ENCODE results near the gene SPATA12. TPM values are rescaled to one million over a fixed set of nuclear protein-coding genes. Genes with fewer than 3 reads are reported as not detected.
A peak's percentile ranks its signal among the peaks of the same experiment; 100 is the strongest.

SPATA12 gene
- total RNA-seq, 1 donor from 2014 or later = not detected

DNA sequence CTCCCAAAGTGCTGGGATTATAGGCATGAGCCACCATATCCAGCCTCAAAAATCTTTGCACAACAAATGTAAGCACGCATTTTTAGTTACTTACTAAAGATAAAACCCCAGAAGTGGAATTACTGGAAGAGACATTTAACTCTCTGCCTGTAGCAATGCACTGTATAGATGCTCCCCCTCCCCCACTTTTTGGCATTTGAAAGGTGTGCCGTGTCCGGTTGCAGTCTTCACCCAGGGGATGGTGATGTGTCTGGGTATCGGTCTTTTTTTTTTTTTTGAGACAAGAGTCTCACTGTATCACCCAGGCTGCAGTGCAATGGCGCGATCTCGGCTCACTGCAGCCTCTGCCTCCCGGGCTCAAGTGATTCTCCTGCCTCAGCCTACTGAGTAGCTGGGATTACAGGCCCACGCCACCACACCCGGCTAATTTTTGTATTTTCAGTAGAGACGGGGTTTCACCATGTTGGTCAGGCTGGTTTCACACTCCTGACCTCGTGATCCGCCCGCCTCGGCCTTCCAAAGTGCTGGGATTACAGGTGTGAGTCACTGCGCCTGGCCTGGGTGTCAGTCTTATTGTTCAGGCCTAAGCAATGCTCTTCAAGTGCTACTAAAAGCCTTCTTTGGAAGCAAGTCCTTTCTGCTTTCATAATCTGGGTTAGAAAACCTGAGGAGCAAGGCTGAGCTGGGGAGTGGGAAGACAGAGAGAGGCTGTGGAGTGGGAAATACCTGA, 23.0 kb downstream of the SPATA12 start:
- ATAC-seq = peak; percentile 68

DNA sequence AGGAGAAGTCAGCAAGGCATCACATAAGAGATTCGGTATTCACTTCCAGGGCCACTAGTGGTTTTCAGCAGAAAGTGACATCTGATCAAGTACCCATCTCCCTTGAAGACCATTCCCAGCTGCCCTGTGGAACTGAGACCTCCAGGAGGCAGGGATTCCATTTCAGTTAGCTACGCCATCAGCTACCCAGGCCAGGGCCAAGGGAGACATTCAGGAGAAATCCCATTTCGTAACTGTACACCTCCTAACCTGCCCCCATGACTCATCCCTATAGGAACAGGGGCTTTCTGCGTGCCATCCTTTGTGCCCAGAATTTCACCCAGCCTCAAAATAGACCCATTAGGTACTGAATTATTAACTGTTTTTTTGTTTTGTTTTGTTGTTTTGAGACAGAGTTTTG, 24.7 kb downstream of the SPATA12 start:
- ATAC-seq = peak; percentile 20

DNA sequence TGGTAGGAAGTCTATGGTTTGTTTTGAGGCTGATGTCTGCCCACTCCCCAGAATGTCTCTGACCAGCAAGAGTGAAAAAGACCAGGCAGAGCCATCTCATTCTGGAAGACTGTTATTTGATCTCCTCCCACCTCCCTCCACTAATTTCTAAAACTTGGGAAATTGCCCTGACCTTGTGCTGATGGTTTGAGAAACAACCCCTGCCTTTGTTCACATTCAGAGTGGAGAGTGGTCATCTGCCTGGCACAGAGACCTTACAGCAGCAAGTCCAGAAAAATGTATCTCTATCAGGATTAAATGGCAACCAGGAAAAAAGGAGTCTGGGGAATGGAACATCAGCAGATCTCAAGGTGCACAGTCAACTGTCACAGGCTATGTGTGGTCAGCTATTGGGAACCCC, 25.7 kb downstream of the SPATA12 start:
- ATAC-seq = no peak

DNA sequence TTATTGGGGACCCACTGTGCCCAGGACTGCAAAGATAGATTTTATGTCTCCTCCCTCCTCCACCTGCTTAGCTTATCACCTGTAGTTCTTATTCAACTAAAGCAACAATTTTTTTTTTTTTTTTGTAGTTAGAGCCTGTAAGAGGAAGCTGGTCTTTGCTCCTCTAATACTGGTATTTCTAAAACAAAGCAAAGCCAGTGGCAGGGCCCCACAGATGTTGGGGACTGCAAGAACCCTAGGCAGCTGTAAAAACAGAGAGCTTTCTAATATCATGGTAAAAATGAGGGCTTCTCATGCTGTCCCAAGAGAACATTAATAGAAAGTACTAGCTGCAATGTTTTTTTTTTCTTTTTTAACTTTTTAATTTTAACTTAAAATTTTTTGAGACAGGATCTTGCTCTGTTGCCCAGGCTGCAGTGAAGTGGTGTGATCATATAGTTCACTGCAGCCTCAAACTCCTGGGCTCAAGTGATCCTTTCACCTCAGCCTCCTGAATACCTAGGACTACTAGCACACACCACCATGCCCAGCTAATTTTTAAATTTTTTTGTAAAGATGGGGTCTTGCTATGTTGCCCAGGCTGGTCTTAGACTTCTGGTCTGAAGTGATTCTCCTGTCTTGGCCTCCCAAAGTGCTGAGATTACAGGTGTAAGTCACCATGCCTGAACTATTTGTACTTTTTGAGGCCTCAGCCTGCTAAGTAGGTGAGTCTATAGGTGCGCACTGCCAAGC, 27.1 kb downstream of the SPATA12 start:
- no peak for ATAC-seq

DNA sequence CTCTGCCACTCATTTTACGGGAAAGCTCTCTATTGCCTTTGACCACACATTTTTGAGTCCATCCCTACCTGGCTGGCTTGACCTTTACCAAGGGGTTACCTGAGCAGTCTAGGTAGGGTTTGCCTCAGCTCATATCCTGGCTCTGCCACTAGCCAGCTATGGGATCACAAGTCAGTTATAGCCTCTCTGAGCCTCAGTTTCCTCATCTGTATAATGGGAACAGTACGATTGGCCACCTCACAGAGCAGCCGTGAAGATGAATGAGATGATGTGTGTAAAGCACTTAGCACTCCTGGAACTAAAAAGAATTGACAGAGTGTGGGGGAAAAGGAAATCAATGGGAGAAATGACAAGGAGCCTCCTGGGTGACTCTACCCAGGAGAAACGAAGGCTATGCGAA, 28.0 kb downstream of the SPATA12 start:
- no peak for ATAC-seq

DNA sequence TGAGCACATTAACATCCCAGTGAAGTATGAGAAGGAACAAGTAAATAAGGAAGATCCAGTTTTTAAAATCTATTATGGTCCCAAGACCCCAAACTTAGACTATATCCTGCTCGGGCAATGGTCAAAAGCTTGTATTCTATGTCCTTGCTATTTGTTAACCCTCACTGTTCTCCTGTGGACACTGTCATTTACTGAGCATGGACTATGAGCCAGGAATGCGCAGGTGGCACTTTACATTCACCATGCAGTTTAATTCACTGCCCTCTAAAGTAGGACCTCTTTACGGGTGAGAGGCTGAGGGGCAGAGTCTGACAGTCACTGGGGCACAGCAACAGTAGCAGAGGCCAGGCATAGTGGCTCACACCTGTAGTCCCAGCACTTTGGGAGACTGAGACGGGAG, 28.6 kb downstream of the SPATA12 start:
- no peak for ATAC-seq

DNA sequence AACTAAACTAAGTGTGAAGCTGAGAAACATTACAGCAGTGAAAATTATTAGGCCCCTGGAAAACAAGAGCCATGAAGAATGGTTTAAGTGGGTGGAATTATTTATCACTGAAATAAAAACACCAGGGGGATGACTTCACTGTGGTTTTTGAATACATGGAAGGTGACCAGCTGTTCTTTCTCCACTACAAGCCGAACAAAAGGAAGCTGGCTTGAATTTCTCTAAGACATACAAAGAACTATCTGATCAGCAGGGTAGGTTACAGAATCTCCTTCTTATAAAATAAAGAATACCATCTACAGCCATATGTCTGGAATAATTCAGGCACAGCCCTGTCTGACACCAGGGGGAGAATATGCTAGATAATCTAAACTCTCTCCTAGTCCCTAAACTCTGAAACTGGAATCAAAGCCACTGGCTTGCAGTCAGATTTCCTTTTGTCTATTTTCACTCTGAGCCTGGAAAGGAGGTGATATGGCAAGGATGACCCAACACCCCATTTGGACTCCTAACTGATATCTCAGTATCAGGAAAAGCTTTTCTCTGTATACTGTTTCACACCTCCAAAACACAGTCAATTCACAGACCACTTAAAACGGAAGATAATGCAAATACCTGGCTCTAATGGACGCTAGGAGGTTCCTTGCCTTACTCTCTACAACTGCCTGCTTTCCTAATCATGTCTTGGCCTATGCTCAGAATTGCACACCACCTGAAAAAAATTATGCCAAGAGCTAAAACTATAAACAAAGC, 31.2 kb downstream of the SPATA12 start:
- ATAC-seq = no peak

DNA sequence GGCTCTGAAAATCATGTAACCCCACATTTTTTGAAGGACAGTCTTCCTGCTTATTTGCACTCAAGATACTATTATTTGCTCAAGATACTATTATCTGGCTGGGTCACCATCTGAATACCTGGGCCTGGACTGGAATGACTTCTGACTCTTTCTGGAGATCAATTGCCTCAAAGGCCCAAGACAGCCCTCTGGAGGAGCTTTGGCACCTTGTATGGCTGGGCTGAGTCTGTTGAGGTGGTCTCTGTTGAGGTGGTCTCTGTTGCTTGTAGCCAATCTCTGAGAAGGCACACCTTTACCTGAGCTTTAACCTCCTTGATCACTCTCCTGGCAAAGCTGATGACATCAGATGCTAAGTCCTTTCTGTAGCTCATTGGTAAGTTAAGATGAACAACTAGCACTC, 33.0 kb downstream of the SPATA12 start:
- no peak for ATAC-seq

DNA sequence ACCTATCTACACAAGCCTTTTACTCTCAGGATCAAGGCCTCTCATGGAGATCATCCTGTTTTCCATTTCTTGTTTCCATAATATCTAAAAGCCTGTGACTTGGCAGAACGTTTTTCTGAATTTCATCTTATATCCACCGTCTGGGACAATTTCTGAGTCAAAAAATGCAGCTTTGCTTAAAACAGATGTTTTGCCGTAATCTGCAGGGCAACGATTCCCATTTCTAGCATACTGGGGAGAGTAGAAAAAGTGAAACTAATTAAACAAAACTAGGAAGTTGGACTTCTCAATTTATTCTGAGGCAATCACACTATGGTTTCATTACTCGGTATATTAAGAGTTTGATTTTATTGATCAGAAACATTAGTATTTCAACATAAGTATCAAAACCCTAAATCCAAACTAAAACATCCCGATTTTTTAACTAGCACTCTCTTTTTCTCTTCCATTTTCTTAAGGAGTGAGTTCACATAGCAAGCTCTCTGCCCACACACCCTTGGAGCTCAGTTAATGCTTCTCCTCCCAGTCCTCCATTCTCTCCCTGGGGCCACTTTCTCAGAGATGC, 33.6 kb downstream of the SPATA12 start:
- ATAC-seq = no peak

DNA sequence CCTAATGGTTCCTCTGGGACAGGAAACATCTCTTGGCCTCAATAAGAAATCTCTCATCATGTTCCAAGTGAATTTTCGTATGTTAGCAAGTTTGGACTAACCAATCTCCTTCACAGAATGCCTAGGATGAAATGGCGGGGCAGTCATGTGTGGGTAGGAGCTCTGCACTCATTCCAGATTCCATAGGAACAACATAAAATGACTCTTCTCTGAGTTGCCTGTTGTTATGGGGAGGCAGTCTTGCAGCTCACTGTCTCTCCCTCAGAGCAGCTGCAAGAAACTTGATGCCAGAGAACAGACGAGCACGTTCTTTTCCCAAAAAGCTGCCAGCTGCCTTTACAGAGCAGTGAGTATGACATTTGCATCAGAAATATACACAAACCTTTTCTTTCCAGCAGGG, 34.1 kb downstream of the SPATA12 start:
- ATAC-seq = no peak

DNA sequence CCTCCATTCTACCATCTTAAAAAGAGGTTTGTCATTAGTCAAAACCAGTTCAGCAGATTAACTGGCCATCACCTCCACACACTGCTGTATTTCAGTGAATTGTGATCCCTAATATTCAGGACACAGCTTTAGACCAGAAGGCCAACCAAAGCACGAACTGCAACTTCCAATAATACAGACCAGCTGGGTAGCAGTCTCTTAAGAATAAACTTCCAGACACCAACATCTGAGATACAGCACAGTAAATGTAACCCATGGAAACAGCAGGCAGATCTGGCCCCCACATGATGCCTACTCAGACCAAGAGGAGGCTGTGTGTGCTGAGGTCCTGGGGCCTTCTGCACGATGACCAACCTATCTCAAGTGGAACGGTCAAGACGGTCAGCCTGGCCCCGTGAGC, 34.9 kb downstream of the SPATA12 start:
- no peak for ATAC-seq

DNA sequence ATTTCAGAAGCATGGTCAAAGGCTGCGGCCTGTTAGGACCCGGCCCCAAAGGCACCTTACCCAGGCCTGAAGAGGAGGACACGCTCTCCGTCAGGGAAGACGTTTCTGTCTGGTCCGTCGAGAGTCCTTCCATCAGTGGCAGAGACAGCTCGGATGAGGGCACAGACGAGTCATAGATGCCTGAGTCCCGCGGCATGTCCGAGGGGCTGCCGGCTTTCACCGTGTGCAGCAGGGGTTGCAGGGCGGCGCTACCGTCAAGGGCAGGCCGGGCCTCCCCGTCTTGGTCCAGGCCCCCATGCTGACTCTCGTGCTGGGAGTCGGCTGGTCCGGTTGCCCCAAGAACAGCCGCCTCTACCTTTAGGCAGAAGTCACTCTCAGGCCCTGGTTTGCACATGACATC, 37.1 kb downstream of the SPATA12 start:
- ATAC-seq = no peak

DNA sequence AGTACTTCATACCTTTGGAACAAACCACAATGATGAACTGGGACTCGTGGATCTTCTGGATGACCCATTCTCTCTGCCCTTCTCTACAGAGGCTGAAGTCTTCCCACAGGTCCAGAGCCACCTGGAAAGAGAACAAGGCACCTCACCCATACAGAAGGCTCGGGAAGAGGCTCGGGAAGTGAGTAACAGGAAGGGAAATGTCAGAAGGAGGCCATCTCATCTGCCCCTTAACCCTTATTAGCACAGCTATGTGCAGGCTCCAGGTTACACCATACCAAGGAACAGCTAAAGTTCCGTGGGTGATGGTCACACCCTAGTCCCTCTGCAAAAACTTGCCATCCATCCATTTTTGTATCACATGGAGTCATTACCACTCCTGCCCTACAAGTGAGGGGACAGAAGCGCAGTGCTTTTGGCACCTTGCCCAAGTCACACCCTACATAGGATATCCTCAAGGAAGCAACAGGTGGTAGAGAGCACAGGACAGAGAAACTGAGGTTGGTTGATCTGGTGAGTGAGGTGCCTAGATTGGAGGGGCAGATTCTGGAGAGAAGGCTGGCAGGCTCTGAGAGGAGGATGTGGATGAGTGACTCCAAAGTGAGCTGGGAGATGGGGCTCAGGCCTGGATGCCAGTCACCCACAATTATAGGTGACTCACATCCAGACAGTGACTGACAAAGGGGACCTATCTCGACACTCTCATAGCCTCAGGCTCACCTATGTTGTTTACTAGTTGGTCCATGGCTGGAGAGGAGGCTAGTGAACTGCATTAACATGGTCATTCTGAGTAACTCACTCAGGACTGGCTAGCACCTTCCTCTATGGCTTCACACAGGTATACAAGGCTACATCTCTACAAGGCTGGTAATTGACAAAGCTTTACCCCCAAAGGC, 38.2 kb downstream of the SPATA12 start:
- ATAC-seq = peak; percentile 30

DNA sequence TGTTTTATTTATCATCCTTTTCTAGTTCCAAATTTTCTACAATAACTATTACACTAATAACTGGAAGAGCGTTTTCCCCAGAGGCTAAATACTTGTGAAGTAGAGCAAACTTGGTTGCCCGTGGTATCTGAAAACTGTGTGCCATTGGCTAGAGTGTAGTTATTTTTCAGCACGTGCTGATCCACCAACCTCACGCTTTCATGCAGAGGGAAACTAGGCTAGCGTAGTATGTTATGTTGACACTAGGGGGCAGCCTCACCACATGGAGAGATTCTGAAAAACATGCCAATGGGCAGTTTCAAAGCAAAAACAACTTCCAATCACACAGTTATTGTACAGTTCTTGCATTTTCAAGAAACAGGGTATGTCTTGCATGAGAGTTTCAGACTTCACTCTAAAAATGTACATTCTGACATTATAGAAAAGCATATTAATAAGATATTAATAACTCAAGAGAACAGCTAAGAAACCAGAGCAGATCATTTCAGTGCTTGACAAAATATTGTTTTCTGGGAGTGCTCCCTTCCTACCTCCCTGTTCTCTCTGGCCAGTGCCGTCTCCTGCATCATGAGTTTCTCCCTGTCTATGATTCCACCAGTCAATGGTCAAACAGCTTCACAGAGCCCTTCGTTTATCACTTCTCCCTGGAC, 39.7 kb downstream of the SPATA12 start:
- ATAC-seq = peak; percentile 80

DNA sequence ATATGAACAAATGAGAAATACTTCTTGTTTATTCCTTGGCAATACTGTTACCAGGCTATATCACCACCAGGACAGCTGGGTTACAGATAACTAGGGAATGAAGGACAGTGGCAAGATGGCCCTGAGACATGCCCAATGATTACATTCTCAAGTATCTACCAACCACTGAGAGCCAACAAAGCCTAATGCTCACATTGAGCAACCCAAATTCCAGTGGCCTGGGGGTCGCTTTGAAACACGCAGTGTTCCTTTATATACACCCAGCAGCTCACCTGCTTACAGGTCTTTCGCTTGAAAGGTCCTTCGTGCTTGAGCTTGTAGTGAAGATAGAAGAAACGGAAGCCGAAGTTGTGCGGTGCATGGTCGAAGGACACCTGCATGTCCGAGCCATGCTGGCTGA, 45.1 kb downstream of the SPATA12 start:
- no peak for ATAC-seq

DNA sequence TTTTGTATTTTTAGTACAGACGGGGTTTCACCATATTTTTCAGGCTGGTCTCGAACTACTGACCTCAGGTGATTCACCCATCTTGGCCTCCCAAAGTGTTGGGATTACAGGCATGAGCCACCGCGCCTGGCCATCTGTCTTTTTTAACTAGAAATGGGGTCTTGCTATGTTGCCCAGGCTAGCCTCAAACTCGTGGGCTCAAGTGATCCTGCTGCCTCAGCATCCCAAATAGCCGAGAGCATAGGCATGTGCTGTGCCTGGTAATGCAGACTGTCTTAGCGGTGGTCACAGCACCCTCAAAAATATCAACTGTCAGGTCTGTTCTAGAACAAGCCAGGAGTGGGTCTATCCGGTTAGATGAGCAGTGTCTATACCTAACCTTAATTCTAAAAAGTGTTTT, 48.2 kb downstream of the SPATA12 start:
- no peak for ATAC-seq

DNA sequence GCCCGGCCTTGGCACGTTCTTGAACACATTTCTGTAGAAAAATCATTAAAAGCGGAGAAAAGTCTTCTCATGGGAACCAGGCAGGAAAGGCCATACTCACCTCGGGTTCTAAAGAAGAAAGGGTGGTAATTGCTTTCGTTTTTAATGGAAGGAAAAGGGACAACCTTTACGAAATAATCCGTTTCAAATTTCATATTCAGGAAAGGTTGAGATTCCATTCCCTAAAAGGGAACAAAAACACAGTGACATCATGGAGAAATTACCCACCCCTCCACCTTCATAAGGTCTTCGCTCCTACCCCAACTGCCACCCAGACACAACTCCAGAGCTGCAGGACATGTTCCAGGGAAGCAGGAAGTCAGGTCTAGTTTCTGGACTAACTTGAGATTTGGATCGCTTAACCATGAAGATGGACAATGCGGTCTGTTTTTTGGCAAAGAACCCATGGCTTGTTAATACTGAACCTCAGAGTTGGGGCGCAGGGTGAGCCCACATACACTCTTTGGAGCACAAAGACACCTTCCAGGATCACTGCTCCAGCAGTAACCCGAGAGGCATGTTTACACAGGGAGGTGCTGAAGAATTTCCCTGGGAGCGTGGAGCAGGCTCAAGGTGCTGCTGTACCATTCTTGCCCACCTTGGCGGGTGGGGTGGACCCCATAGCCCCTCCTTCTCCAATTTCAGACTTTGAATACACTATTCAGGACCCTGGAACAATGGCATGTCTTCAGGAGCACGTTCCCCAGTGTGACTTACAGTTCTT, 49.2 kb downstream of the SPATA12 start:
- peak; percentile 29 for ATAC-seq

DNA sequence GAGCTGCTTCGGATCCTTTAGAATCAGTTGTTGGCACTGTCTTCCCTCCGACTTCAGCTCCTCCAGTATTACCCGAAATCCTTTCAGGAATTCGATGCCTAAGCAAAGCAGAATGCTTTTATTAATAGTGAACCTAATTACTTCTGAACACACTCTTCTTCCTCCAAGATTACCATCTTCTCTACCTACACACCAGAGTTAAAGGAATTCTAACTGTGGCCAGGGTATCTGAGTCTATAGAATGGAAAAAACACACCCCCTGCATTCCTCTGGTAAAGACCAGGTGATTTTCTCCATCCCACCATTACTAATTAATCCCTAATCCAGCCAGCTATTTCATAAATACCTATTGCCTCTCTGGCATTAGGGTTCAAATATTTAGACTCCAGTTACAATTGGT, 49.8 kb downstream of the SPATA12 start:
- ATAC-seq = no peak

DNA sequence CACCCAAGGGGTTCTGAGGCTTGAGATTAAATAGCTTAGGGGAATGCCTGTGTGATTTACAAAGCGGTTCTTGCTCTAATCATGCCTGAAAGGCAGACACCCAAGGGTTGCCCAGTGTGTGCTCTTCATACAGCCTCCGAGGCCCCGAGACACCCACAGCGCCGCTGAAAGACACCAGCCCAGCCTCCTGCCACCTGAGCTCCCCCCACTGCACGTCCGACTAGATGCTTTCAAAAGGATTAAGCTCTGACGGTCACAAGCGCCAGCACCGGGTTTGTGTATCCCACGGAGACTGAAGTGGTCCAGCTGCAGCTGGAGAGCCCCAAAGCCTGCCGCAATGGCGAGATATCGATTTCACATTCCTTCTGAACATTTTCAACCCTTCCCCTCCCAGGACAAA, 50.3 kb downstream of the SPATA12 start:
- no peak for ATAC-seq

DNA sequence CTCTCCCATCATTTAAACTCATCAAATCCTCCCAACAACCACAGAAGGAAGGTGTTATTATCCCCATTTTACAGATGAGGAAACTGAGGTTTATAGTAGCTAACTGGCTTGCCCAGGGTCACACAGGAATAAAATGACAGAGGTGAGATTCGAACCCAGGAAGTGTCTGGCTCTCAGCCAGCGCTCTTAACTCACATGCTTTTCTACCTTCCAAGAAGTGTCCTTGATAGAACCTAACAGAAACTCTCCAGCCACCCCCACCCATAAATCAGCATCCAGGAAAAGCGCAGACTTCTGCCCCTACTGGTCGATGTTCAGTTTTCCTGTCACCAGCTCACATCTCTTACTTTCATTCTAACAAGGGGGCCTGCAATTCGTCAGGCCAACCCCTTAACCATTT, 51.7 kb downstream of the SPATA12 start:
- no peak for ATAC-seq

DNA sequence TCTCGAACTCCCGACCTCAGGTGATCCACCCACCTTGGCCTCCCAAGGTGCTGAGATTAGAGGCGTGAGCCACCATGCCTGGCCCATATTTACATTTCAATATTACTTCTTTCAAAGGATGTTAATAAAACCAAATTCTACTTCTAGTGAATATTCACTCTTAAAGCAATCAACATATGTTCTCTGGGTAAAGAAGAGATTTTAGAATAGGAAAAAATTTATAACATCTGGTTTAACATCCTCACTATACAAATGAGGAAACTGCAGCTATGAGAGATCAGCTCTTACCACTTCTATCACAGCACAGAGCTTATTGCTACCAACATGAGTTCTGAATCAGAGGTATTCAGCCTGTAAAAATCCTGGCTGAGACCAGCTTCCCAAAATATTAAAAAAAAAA, 56.0 kb downstream of the SPATA12 start:
- ATAC-seq = no peak
